Smooth muscle cell (in vitro differentiated cells): Measurements from ENCODE around the gene CCNJ. TPM values are rescaled to one million over a fixed set of nuclear protein-coding genes. Genes with fewer than 3 reads are reported as not detected.

Experiments used
- DNase-seq: peaks from one replicate; lab custom pipeline; 2025; ENCODE audit not compliant: unreplicated experiment; lab: John Stamatoyannopoulos, UW
- H2AFZ ChIP-seq: fragments of 200-600 bp; sonication (generic); 2 replicates; pipeline ENCODE4 v1.6.0; 2016; ENCODE audit warnings: antibody characterized with exemption, low read depth, mild to moderate bottlenecking
- H3F3A ChIP-seq: fragments of 200-600 bp; sonication (generic); 2 replicates; pipeline ENCODE4 v1.6.0; 2017; ENCODE audit warnings: antibody characterized with exemption, low read depth
- H3K27ac ChIP-seq: fragments of 200-600 bp; sonication (generic); 2 replicates; pipeline ENCODE4 v1.5.1; 2016; ENCODE audit warnings: low read depth, mild to moderate bottlenecking
- H3K27me3 ChIP-seq: fragments of 200-600 bp; sonication (generic); 2 replicates; pipeline ENCODE4 v1.6.1; 2016; ENCODE audit warnings: low read depth, mild to moderate bottlenecking
- H3K36me3 ChIP-seq: fragments of 200-600 bp; sonication (generic); 2 replicates; pipeline ENCODE4 v1.5.1; 2016; ENCODE audit warnings: low read depth
- H3K4me1 ChIP-seq: fragments of 200-600 bp; sonication (generic); 2 replicates; pipeline ENCODE4 v1.5.1; 2016; ENCODE audit warnings: low read depth
- H3K4me2 ChIP-seq: fragments of 200-600 bp; sonication (generic); 2 replicates; pipeline ENCODE4 v1.6.0; 2016; ENCODE audit warnings: mild to moderate bottlenecking
- H3K4me3 ChIP-seq: fragments of 200-600 bp; sonication (generic); 2 replicates; pipeline ENCODE4 v1.5.1; 2016; ENCODE audit warnings: mild to moderate bottlenecking
- H3K79me2 ChIP-seq: fragments of 200-600 bp; sonication (generic); 2 replicates; pipeline ENCODE4 v1.6.0; 2016; ENCODE audit warnings: low read depth, mild to moderate bottlenecking
- H3K9ac ChIP-seq: fragments of 200-600 bp; sonication (generic); 2 replicates; pipeline ENCODE4 v1.6.0; 2016; ENCODE audit warnings: low read depth
- H3K9me3 ChIP-seq: fragments of 200-600 bp; sonication (generic); replicated peaks from 2 replicates; pipeline ENCODE4 v1.5.1; 2016; ENCODE audit warnings: low read depth
- H4K20me1 ChIP-seq: fragments of 200-600 bp; sonication (generic); 2 replicates; pipeline ENCODE4 v1.6.0; 2016; ENCODE audit warnings: low read depth
- WGBS: methylation state at CpG from one replicate; pipeline ENCODE4 v1.1.7; 2016; ENCODE audit warnings: low lambda C conversion rate; 5-methylcytosine and 5-hydroxymethylcytosine counted together
- polyA plus RNA-seq: library from polyadenylated mRNA; unstranded; fragments of >200 nt; fragmentation: Nextera tagmentation; extraction: Ambion mirVana; gene quantifications from 2 replicates; pipeline ENCODE4 v1.2.1, GENCODE V29; 2016
- total RNA-seq: library from RNA; depleted of rRNA; stranded (reverse); fragments of >200 nt; gene quantifications from 2 replicates; pipeline ENCODE4 v1.2.3, GENCODE V29; 2014
- TF ChIP-seq, protein P1 (sequence below): fragments of 200-600 bp; sonication (generic); IDR thresholded peaks from 2 replicates; pipeline ENCODE4 v1.5.1; 2017; ENCODE audit warnings: borderline replicate concordance, mild to moderate bottlenecking, antibody characterized with exemption; ENCODE audit not compliant: insufficient read depth, poor library complexity, severe bottlenecking

The CCNJ gene
- total and polyA plus RNA-seq, 2 experiments from 2014 or later, result 5.2 to 8.8 TPM

DNA sequence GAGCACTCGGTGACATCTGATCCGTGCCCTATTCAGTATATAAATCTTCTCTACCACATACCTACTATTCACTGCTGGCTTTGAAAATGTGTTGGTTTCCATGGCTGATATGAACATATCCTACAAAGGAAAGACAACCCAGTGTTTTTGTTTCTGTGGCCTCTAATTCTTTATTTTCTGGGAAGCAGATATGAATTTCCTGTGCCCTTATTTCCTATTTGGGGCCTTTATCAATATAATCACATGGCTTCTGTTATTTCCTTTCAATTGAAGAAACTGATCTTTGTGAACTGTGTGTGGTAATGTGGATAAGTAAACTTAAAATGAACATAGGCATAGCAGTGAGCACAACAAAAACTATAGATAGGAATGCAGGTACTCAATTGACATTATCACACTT lies 10.6 kb downstream of the CCNJ start:
- no peak for DNase-seq
- Histone ChIP-seq H3F3A (no peaks in the 10 kb centered on the region), H3K4me1 (no peaks in the 10 kb centered on the region), H2AFZ (no peak overlapping the region), H3K27ac (no peak overlapping the region), H3K27me3 (no peaks in the 10 kb centered on the region), H3K79me2 (peaks cover 47% of the 10 kb centered on the region), H4K20me1 (peaks cover 68% of the 10 kb centered on the region), H3K4me2 (no peak overlapping the region), H3K36me3 (peaks cover 21% of the 10 kb centered on the region), H3K9me3 (no peaks in the 10 kb centered on the region), H3K9ac (no peak overlapping the region), H3K4me3 (no peak overlapping the region)
- 100% methylated on average over 2 of the region's 2 CpGs for WGBS
- TF ChIP-seq, protein P1, sequence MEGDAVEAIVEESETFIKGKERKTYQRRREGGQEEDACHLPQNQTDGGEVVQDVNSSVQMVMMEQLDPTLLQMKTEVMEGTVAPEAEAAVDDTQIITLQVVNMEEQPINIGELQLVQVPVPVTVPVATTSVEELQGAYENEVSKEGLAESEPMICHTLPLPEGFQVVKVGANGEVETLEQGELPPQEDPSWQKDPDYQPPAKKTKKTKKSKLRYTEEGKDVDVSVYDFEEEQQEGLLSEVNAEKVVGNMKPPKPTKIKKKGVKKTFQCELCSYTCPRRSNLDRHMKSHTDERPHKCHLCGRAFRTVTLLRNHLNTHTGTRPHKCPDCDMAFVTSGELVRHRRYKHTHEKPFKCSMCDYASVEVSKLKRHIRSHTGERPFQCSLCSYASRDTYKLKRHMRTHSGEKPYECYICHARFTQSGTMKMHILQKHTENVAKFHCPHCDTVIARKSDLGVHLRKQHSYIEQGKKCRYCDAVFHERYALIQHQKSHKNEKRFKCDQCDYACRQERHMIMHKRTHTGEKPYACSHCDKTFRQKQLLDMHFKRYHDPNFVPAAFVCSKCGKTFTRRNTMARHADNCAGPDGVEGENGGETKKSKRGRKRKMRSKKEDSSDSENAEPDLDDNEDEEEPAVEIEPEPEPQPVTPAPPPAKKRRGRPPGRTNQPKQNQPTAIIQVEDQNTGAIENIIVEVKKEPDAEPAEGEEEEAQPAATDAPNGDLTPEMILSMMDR, result no peak

DNA sequence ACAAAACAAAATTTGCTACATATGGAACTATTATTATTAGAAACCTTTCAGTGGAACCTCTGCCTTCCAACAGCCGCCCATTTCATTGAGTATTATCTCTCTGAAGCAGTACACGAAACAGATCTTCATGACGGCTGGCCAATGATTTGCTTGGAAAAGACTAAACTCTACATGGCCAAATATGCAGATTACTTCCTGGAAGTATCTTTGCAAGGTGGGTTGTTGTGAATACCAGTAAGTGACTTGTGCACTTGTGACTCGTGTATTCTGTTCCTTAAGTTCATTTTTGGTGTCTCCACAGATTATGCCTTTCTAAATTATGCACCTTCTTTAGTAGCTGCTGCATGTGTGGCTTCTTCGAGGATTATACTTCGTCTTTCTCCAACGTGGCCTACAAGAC lies 13.4 kb downstream of the CCNJ start:
- Histone ChIP-seq H3K9me3 (no peaks in the 10 kb centered on the region), H3K4me2 (no peak overlapping the region), H3K79me2 (peaks cover 32% of the 10 kb centered on the region), H3K27me3 (no peaks in the 10 kb centered on the region), H4K20me1 (peaks cover 41% of the 10 kb centered on the region), H3F3A (no peaks in the 10 kb centered on the region), H3K4me3 (no peak overlapping the region), H3K36me3 (peaks cover 30% of the 10 kb centered on the region), H3K4me1 (no peaks in the 10 kb centered on the region), H3K27ac (no peak overlapping the region), H3K9ac (no peak overlapping the region), H2AFZ (no peak overlapping the region)
- DNase-seq, result no peak
- TF ChIP-seq, protein P1, result no peak
- WGBS, result 93% methylated on average over 7 of the region's 7 CpGs

DNA sequence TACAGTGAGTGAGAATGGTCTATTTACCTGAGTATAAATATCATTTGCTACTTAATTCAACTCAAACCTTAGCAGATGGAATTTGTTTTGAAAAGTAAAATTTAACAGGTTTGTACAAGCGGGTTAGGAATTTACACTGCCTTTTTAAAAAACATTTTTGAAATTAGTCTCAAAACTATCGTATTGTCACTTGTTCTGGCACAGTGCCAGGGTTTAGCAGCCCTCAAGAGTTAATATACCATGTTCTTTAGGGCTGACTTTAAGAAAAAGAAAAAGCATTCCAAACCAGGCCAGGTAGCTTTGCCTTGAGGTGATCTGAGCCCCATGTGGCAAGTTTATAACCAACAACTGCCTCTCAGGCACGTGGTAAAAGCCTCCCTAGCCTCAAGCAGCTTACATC lies 17.8 kb downstream of the CCNJ start:
- H3K9me3 ChIP-seq, result no peaks in the 10 kb centered on the region
- H3K27me3 ChIP-seq, result no peaks in the 10 kb centered on the region
- H3K36me3 ChIP-seq, result peaks cover 30% of the 10 kb centered on the region
- H3K79me2 ChIP-seq, result peaks cover 1% of the 10 kb centered on the region
- H3K27ac ChIP-seq, result no peak overlapping the region
- TF ChIP-seq, protein P1, result no peak
- no peak overlapping the region for H2AFZ ChIP-seq
- H3K4me3 ChIP-seq, result no peak overlapping the region
- no peak for DNase-seq
- no peaks in the 10 kb centered on the region for H3F3A ChIP-seq
- H4K20me1 ChIP-seq, result no peaks in the 10 kb centered on the region
- H3K4me2 ChIP-seq, result no peak overlapping the region
- no peak overlapping the region for H3K9ac ChIP-seq
- 96% methylated on average over 3 of the region's 3 CpGs for WGBS
- H3K4me1 ChIP-seq, result no peaks in the 10 kb centered on the region

DNA sequence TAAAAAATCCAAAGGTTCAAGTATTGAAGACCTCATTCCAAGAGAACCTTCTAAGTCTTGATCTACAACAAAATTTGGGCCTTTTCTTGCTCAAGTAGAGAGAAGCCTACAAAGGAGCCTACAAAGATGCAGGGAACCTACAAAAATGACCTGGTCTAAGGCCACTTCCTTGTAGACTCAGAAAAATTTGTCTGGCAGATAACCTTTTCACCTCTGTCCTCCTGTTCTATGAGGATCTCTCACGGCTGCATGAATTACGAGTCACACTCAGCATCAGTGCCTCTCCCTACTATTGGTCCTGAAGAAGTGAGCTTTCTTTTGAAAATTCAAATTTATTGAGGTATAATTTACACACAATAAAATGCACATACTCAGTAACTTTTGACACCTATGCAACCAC lies 29.3 kb downstream of the CCNJ start:
- H3K4me3 ChIP-seq, result no peak overlapping the region
- TF ChIP-seq, protein P1, result no peak
- WGBS, result 57% methylated on average over 2 of the region's 2 CpGs
- H4K20me1 ChIP-seq, result no peaks in the 10 kb centered on the region
- no peak overlapping the region for H3K4me2 ChIP-seq
- DNase-seq, result no peak
- H3K79me2 ChIP-seq, result no peaks in the 10 kb centered on the region
- H3K9ac ChIP-seq, result no peak overlapping the region
- no peaks in the 10 kb centered on the region for H3F3A ChIP-seq
- H3K4me1 ChIP-seq, result no peaks in the 10 kb centered on the region
- no peak overlapping the region for H2AFZ ChIP-seq
- H3K9me3 ChIP-seq, result no peaks in the 10 kb centered on the region
- H3K36me3 ChIP-seq, result no peaks in the 10 kb centered on the region
- no peaks in the 10 kb centered on the region for H3K27me3 ChIP-seq
- H3K27ac ChIP-seq, result no peak overlapping the region
